Measurements from ENCODE around the gene MAP1LC3B.

The MAP1LC3B gene

DNA sequence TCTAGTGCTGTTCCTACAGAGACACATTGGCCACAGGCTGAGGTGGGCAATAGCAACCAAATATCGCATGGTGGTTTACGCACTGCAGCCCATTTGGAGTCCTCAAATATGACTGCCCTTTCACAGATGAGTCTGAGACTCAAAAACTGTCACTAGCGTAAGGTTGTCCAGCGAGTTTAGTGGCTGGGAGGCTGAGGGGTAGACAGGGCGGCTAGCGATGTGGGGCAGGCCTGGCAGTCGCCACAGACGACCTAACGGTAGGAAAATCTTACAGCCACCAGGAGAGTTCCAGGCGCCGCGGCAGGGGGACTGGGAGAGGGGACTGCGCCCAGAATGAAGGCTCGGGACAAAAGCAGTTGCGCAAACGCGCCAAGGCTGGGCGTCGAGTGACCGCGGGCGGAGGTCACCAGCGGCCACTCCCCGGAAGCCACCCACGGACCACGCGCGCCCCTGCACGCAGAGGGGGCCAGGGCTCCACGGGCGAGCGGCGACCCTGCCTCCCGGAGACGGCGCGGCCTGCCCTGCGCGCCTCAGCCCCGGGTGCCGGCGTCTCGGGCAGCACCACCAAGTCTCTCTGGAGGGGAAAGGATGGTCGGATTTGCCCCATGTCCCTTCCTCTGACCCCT, 699 bp upstream of the MAP1LC3B start:
- no peak for DNase-seq (ENCODE audit: extremely low read depth, low read depth)
- TF ChIP-seq, protein P1, sequence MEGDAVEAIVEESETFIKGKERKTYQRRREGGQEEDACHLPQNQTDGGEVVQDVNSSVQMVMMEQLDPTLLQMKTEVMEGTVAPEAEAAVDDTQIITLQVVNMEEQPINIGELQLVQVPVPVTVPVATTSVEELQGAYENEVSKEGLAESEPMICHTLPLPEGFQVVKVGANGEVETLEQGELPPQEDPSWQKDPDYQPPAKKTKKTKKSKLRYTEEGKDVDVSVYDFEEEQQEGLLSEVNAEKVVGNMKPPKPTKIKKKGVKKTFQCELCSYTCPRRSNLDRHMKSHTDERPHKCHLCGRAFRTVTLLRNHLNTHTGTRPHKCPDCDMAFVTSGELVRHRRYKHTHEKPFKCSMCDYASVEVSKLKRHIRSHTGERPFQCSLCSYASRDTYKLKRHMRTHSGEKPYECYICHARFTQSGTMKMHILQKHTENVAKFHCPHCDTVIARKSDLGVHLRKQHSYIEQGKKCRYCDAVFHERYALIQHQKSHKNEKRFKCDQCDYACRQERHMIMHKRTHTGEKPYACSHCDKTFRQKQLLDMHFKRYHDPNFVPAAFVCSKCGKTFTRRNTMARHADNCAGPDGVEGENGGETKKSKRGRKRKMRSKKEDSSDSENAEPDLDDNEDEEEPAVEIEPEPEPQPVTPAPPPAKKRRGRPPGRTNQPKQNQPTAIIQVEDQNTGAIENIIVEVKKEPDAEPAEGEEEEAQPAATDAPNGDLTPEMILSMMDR (IDR thresholded peaks at IDR 0.05; ENCODE audit: low read depth, low read length): no peak

GRCh38 chr16:87392821-87393679, 914 bp downstream of the MAP1LC3B start:
- no peak for DNase-seq (ENCODE audit: extremely low read depth, low read depth)
- TF ChIP-seq, protein P1 (IDR thresholded peaks at IDR 0.05; ENCODE audit: low read depth, low read length): peak; percentile 44

DNA sequence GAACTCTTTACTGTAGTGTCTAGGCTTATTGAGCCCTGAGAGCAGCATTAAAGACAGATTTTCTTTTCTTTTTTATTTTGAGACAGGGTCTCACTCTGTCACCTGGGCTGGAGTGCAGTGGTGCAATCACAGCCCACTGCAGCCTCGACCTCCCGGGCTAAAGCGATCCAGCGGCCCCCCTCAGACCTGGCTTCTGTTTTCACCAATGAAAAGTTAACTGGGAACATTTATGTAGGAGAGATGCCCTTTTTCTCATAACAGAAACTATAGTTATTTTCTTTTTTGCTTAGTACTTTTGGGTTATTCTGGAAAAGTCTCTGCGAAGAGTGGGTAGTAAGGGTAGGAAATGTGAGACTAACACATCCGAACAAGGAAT, 1.5 kb downstream of the MAP1LC3B start:
- TF ChIP-seq, protein P1 (IDR thresholded peaks at IDR 0.05; ENCODE audit: low read depth, low read length): no peak

GRCh38 chr16:87395181-87395842, 3.2 kb downstream of the MAP1LC3B start:
- no peak for DNase-seq (ENCODE audit: extremely low read depth, low read depth)
- TF ChIP-seq, protein P1 (IDR thresholded peaks at IDR 0.05; ENCODE audit: low read depth, low read length): no peak

More for the DNA sequence above, 1.5 kb downstream of the MAP1LC3B start:
- no peak for DNase-seq (ENCODE audit: extremely low read depth, low read depth)

- no peak for DNase-seq (ENCODE audit: extremely low read depth, low read depth)
Observed at GRCh38 chr16:87404764-87405625, 12.9 kb downstream of the MAP1LC3B start.

GRCh38 chr16:87406495-87407088, 14.5 kb downstream of the MAP1LC3B start:
- TF ChIP-seq, protein P1 (IDR thresholded peaks at IDR 0.05; ENCODE audit: low read depth, low read length): no peak
- DNase-seq (ENCODE audit: extremely low read depth, low read depth): no peak

More at GRCh38 chr16:87404764-87405625, 12.9 kb downstream of the MAP1LC3B start:
- TF ChIP-seq, protein P1 (IDR thresholded peaks at IDR 0.05; ENCODE audit: low read depth, low read length): no peak

Measured in AG09319 (cell line).